Measurements from ENCODE around the gene ELAC2. TPM values are rescaled to one million over a fixed set of nuclear protein-coding genes. Genes with fewer than 3 reads are reported as not detected.

Gene ELAC2
- total RNA-seq: 10 to 100 TPM; 90.2 to 93.9 TPM

GRCh38 chr17:13017655-13018459 is at the start of gene ELAC2:
ELAC2 (minus strand) TSS chr17:13018027; CDS start chr17:13017947, 80 bp downstream.

Other genes with a start within 250 kb of the ELAC2 start
- under 1 TPM; under 0.01 TPM for gene ARHGAP44, start 228.5 kb downstream of the ELAC2 start, total RNA-seq